Germinal center (tissue), 1 donor: ENCODE measurements around the gene TRIM25.
"Not testable (repeated sequence)": the region's sequence is repeated elsewhere in the genome, so short reads cannot be mapped to it uniquely, and the experiment has no call there.

Experiments
- DNase-seq: peaks from one replicate; pipeline ENCODE4 v3.0.0; 2012; ENCODE audit warnings: mixed read lengths, low spot score

Gene TRIM25, protein sequence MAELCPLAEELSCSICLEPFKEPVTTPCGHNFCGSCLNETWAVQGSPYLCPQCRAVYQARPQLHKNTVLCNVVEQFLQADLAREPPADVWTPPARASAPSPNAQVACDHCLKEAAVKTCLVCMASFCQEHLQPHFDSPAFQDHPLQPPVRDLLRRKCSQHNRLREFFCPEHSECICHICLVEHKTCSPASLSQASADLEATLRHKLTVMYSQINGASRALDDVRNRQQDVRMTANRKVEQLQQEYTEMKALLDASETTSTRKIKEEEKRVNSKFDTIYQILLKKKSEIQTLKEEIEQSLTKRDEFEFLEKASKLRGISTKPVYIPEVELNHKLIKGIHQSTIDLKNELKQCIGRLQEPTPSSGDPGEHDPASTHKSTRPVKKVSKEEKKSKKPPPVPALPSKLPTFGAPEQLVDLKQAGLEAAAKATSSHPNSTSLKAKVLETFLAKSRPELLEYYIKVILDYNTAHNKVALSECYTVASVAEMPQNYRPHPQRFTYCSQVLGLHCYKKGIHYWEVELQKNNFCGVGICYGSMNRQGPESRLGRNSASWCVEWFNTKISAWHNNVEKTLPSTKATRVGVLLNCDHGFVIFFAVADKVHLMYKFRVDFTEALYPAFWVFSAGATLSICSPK

DNA sequence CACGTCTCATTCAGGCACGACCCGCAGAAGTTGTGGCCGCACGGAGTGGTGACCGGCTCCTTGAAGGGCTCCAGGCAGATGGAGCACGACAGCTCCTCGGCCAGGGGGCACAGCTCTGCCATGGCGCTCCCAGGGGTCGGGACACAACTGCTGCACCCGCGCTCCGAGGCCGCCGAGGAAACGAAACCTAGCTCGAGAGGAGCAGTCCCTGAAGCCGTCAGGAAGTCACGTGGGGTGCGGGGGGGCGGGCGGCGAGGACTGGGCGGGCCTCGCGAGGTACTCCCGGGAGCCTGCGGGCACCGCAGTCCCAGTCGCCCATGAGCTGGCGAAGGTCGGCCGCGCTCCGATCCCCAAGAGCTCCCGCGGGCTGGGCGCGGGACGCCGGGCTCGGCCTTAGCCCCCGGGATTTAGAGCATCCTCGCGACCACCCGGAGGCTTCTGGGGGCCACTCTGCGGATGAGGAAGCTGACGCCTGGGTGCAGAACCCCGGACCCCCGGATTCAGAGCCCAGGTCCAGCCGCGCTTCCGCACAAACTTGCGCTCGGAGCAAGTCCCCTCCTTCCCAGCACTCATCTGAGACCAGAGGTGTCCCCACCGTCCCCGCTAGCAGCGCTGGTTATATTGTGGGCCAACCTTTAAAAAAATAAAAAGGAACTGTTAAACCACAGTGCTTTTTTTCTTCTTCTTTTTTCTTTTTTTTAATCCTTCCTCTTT lies at the start of gene TRIM25:
Gene TRIM25 (minus strand): TSS at position 183 of the 714 bp plus-strand sequence. CDS start 61 bp downstream, at position 122.
- peak; percentile 93 for DNase-seq

DNA sequence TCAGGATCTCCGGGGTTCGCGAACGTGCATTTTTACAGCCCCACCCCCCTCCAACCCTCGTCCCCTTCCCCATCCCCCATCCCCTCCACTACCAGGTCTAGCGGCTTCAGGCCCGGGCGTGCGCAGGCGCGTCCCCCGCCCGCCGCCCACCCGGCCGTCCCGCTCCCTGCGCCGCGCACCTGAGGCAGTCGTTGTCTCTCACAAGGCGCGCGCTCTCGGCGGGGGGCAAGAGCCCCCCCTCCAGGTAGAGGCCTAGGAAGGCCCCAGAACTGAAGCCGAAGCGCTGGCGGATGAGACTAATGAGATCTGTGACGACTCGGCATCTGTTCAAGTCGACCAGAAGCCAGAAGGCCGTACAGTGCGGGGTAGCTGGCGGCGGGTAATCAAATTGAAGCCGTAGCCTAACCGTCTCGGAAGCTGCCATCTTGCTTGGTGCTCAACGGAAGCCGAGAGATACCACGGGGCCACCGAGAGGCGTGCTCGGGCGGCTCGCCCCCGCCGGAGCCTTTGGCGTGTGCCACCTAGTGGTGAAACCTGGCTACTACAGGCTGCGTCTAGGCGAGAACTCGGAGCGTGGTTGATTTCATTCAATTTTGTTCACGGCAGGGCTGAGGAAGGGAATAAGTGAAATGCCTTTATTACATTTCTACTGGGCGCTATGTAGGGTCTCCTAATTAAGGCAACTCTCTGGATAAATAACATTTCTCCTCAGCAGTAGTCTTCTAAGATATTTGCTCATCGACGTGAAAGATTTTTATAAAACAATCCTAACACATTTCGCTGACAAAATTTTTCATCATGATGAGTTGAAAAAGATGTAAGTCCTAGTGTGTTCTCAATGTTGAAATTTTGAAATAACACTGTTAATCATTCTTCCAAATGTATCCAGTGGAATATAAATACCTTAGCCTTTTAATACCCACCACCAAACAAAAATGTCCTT lies 47.0 kb upstream of the TRIM25 start, which contains the start of gene COIL:
Gene COIL (minus strand): TSS at position 455 of the 943 bp plus-strand sequence. CDS start 31 bp downstream, at position 424.
- peak; percentile 92 for DNase-seq

DNA sequence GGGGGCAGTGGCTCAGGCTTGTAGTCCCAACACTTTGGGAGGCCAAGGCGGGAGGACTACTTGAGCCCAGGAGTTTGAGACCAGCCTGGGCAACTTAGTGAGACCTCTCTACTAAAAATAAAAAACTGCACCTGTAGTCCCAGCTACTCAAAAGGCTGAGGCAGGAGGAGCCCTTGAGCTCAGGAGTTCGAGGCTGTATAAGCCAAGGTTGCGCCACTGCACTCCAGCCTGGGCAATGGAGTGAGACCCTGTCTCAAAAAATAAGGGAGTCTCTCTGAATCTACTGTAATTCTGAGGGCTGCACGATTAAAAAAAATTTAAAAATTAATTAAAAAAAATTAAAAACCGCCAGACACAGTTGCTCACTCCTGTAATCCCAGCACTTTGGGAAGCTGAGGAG lies 43.1 kb upstream of the TRIM25 start:
- no peak for DNase-seq

DNA sequence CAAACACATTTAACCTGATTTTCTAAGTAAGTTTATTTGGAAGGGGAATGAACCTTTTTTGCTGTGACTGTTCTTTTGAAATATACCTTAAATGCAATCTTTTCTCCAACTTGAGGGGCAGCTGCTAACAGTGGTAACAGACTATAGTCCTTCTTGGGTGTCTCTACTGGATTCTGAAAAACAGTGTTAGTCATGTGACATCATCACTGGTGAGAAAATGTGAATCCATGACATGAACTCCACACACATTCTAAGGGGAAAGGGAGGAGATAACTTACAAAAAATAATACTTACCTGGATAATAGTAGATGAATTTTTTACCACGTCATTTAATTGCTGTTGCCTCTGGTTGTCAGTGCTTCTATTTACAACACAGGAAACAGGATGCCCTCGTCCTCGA lies 35.7 kb upstream of the TRIM25 start:
- no peak for DNase-seq

DNA sequence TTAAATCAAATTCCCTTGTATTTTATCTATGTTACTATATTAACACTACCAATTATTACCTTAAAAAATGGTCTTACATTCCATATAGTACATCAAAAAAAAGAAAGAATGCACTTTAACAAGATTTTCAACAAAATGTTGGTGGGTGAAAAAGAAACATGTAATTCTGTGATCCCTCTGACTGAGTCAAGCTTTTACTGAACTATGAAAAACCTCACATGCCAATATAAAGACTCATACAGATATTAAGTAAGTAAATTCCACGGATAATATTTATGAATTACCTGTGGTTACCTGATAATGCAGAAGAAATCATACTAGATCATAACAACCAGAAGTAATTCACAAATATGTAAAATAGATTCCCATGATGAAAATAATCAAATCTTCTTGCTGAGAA lies 34.6 kb upstream of the TRIM25 start:
- DNase-seq, result no peak

DNA sequence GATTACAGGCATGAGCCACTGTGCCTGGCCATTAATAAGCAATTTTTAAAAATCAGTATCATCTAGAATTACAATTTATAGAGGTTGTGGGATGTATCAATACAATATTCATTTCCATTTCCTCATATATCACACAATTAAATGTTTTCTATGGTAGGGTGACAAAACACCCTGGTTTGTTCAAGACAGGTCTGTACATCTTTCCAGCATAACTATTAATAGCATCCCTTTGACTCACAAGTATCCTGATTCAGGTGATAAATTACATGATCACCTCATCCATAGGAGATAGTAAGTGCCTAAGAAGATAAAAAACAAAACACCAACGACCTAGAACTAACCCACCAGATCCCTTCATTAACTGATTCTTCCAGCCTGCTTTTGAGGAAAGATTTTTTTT lies 33.9 kb upstream of the TRIM25 start:
- DNase-seq, result no peak

DNA sequence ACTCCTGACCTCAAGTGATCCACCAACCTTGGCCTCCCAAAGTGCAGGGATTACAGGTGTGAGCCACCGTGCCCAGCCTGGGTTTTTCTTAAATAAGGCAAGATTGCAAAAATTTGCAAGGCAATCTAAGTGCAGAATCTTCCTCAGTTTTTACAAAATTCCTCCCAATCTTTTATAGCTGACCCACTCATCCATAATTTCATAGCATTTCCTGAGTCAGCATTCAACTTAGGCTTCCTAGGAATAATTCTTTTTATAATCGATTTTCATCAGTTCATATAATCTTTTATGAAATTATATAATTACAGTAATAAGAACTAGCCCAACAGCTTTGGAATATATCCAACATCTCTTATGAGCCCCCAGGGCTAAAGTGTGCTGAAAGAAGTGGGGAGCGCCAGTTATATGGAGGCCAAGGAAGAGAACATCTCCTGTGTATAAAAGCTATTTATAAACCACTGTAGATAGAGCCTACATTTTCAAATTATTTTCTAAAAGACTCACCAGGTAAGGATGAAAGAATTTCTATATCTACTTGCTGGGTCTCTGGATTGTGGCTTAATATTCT lies 32.2 kb upstream of the TRIM25 start:
- DNase-seq, result no peak

DNA sequence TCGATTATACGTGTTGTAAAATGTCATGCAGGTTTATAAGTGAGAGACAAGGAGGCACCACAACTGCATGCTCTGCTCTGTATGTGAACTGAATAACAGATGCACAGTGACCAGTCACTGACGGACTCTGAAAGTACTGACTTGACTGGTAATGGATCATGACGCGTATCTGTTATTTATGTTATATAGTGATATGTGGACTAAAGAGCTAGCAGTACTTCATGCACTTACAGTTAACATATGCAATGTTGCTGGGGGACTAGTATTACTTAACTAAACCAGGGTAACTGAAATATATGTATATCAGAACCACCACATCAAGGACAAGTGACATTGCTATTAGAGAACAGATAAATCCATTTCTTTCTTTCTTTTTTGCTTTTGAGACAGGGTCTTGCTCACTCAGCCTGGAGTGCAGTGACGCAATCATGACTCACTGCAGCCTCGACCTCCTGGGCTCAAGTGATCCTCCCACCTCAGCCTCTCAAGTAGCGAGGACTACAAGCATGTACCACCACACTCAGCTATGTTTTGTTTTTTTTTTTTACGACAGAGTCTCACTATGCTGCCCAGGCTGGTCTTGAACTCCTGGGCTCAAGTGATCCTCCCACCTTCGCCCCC lies 29.8 kb upstream of the TRIM25 start:
- no peak for DNase-seq

DNA sequence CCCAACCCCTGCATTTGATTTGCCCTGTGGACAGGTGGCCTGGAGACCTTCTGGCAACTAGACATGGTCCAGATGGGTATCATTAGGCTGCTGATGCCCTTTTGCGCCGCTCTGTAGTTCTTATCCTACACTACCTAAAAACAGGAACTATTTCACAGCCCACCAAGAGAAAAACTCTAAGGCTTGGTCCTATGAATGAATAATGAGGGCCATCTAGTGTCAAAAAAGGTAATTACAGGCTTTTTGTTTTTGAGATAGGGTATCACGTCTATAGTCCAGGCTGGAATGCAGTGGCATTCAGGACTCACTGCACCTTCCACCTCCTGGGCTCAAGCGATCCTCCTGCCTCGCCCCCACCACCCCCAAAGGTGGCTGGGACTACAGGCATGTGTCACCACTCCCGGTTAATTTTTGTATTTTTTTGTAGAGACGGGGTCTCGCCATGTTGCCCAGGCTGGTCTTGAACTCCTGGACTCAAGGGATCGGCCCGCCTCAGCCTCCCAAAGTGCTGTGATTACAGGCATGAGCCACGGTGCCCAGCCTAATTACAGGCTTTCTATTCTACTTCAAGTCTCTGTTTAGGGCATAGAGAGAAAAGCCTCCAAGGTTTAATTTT lies 26.1 kb upstream of the TRIM25 start:
- DNase-seq, result peak; percentile 78

DNA sequence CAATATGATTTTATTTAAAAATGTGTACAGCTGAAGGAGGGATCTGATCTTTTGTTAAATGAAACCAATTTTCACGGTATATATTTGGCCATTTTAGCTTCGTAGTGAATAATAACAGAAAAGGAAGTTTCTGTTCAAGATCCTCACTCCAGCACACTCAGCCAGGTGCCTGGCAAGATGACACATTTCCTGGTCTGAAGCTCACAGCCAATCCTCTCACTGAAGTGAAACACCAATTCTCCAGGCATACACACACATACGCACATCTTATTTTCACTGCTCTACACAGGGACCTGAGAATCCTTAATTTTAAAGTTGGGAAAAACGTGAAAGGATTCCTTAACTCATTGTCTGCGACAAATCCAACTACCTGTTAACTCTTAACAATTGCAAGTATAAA lies 24.4 kb upstream of the TRIM25 start:
- DNase-seq, result not testable (repeated sequence)

DNA sequence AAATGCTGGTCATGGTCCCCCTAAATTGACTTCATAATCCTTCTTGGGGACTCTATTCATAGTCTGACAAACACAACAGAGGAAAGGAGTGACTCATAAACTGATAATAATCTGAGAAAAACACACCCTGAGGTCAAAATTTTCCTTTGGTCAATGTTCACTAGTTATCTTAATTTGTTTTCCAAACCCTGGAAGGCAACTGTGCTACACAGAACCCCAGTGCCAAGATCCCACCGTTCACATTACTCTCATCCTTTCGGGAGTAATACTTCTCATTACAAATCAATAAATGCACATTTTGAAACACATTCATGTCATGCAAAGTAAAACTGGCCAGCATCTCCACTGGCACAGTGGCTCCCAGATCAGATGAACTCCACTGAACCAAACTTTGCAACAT lies 23.8 kb upstream of the TRIM25 start:
- no peak for DNase-seq

DNA sequence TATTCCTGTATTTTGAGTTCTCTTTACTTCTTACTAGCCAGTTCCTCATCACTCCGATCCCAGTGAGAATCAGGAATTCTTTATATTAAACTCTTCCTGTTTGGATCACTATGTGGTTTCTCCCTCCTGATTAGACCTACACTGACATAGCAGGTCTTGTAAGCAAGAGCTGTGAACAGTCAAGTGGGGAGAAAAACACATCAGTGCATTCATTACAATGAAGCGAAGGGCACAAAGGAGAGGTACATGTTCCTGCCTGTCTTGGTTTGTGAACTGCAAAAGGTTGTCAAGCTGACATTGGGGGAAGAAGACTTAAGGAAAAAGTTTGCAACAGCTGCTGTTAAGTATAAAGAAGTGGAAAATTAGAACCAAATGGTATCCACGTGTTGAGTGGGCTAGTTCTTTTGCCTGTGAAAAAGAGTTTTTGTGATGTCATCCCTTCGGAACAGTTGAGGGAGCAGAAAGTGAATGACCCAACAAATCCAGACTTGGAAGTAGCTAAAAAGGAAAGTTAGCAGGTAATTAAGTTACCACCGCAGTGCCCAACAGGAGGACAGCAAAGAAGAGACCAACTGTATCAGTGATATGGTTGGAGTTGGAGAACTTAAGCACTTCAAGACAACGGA lies 23.0 kb upstream of the TRIM25 start:
- no peak for DNase-seq

DNA sequence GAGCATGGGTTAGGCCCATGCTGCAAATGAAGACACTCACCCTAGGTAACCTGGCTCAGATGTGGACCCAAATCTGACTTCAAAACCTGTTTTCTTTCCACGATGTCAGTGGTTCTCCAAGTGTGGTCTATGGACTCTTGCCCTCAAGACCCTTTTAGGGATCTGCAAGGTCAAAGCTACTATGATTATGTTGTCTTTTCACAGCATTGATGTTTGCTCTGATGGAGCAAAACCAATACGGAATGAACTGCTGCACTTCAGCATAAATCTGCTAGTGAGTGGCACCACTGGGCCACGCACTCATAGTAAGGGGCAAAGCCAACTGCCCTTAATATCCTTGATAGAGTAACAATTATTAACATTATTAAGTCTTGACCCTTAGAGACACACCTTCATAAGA lies 21.6 kb upstream of the TRIM25 start:
- no peak for DNase-seq

DNA sequence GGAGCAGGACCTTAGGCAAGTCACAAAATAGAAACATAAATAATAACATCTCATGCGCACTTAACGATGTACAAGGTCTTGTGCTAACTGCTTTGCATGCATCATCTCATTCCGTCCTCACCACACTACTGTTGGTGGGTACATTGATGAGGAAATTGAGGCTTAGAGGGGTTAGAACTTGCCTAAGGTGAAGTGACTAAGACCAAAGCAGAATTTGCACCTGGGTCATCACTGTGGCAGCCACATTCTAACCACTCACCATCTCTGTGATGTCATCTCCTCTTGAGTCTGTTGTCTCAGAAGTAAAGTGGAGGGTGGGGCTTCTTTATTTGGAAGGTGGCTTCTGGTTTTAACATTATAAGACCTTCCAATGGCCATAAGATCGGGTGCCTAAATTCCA lies 20.4 kb upstream of the TRIM25 start:
- DNase-seq, result no peak

DNA sequence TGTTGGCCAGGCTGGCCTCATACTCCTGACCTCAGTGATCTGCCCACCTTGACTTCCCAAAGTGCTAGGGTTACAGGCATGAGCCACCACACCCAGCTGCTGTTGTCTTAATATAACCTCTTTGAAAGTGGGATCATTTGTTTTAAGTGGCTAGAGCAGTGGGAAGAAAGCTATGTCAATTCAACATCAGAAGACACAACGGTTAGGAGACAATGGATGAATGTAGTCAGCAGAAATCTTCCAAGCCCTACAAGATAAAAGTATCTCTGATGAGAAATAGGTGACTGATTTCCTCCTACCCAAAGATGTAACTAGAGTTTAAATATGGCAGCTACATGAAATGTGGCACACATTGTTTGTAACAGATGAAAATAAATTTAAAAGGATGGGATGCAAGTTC lies 20.0 kb upstream of the TRIM25 start:
- DNase-seq, result no peak

DNA sequence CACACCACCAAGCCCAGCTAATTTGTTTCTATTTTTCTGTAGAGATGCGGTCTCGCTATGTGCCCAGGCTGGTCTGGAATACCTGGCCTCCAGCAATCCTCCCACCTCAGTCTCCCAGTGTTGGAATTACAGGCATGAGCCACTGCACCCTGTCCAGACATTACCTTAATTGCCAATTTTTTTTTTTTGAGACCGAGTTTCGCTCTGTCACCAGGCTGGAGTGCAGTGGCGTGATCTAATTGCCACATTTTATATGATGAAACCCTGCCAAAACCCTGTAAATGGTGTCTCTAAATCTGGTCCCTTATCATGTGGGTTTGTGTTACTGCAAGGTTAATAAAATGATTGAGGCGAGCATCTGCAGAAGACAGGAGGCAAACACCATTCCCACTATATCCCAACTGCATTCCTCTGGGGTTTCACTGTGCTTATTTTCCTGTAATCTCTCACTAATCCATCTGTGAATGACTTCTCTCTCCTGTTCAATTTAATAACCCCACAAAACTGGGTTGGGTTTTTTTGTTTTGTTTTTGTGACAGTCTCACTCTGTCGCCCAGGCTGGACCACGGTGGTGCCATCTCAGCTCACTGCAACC lies 19.4 kb upstream of the TRIM25 start:
- no peak for DNase-seq

DNA sequence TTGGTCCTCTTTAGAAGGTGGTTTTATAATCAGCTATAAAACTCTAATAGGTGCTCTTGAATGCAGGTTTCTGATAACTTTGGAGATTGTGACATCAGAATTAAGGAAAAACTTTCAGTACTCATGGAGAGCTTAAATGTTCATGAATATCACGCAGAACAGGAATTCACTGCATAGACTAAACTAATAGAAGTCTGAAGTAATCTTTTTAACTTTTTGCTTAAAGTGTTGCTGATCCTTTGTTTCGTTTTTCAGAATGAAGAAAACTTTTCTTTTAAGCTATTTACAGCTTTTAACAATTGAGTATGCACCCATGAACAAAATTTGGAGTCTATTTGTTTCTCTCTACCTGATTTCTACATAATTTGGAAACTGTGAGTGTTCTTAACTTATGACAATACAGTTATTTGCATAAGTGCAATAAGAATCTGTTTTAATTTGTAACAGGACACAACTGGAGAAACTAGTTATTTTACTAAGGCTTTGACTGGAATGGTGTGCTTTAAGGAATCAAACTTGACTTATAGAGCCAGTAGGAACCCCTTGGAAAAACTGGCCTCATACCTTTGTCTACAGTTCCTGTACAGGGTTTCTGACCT lies 17.0 kb upstream of the TRIM25 start:
- DNase-seq, result no peak

DNA sequence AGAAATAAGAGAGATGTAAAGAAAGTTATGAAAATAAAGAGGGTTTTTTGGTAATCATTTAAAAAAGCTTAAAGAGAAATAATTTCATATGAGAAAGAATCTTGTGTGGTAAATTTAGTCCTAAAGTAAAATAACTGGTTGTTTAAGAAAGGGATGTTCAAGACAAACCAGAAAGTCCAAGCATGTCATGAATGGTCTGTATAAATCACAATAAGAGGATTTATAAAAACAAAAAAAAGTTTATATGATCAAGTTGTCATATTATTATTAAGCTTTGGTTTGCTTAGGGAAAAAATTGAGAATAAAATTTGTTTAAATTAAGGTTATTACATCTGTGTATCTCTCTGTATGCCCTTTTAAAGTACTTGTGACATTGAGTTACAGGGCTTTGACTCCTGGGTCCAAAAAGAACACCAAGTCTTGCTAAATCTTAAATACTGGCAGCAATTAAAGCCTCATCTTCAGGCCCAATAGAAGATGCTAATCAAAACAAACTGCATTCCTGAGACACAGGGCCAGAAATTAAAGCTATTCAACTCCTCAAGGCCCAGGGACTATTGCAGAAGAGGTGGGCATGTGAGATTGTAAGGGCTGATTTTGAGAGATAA lies 15.6 kb upstream of the TRIM25 start:
- no peak for DNase-seq

DNA sequence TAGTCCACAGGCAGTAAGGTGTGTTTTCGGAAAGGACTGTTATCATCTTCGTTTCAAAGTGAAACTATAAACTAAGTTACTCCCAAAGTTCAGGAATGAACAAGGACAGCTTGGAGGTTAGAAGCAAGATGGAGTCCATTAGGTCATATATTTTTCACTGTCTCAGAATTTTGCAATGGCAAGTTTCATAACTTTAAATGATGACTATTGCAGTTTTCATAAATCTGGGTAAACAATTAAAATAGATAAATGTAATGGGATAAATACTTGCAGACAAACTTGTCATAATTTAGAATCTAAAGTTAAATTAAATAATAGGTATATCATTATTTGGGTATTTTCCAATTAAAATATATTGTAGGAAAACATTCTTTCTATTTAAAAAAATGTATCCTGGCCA lies 14.7 kb upstream of the TRIM25 start:
- no peak for DNase-seq
